B cell (primary cell): ENCODE measurements around the gene PCK2. TPM values are rescaled to one million over a fixed set of nuclear protein-coding genes. Genes with fewer than 3 reads are reported as not detected.
A peak's percentile ranks its signal among the peaks of the same experiment; 100 is the strongest.

Source experiments
- ATAC-seq: fragments of 200-7000 bp; cut with Tn5 transposase; one replicate; pipeline ENCODE4 v1.10.0; 2021; ENCODE audit warnings: low read depth, mild to moderate bottlenecking, moderate number of reproducible peaks, moderate library complexity
- CTCF ChIA-PET: fragments of 350-600 bp; sonication (Branson Sonifier 250); formaldehyde crosslinking; loops from one replicate; lab custom pipeline; 2021; ENCODE audit warnings: antibody characterized with exemption, inconsistent platforms; lab: Charles Lee
- POLR2A ChIA-PET: fragments of 350-600 bp; sonication (Branson Sonifier 250); formaldehyde crosslinking; loops from one replicate; lab custom pipeline; 2021; ENCODE audit warnings: antibody characterized with exemption; lab: Charles Lee
- DNase-seq: peaks from one replicate; pipeline ENCODE4 v3.0.0; 2013
- H2AFZ ChIP-seq: 2 replicates; pipeline ENCODE4 v1.6.1; 2012; ENCODE audit warnings: mild to moderate bottlenecking, low read depth, low read length; ENCODE audit not compliant: insufficient read depth, poor library complexity, severe bottlenecking
- H3K27ac ChIP-seq, 2 donors: 1 replicate in 1 of 2; 2 replicates in 1 of 2; pipeline ENCODE4 v1.5.1; 2012 to 2013; ENCODE audit warnings: low read length in 2 of 2, mild to moderate bottlenecking in 2 of 2, moderate library complexity in 1 of 2
- H3K27me3 ChIP-seq, 4 experiments: fragments of 200-600 bp in 1 of 4; sonication (generic) in 1 of 4; replicated peaks in 1 of 4; 1 replicate in 2 of 4; 2 replicates in 2 of 4; pipeline versions ENCODE4 v1.6.1 to v1.7.0; 2013 to 2016; ENCODE audit warnings: low read length in 3 of 4, mild to moderate bottlenecking in 2 of 4, mixed read lengths in 1 of 4, moderate library complexity in 1 of 4; ENCODE audit not compliant: insufficient read depth in 4 of 4, control insufficient read depth in 3 of 4; ENCODE audit errors: control extremely low read depth in 1 of 4
- H3K36me3 ChIP-seq, 2 experiments: replicated peaks in 1 of 2; 1 replicate in 1 of 2; 2 replicates in 1 of 2; pipeline versions ENCODE4 v1.6.1 to v1.7.1; 2013; ENCODE audit warnings: low read length in 1 of 2; ENCODE audit not compliant: insufficient read depth in 2 of 2, control insufficient read depth in 1 of 2; ENCODE audit errors: control extremely low read depth in 1 of 2, extremely low read depth in 1 of 2
- H3K4me1 ChIP-seq, 2 donors: fragments of 200-600 bp in 1 of 2; sonication (generic) in 1 of 2; 1 replicate in 1 of 2; 2 replicates in 1 of 2; pipeline versions ENCODE4 v1.5.1 to v1.6.1; 2013 to 2017; ENCODE audit warnings: low read length in 2 of 2; ENCODE audit not compliant: control insufficient read depth in 2 of 2, insufficient read depth in 2 of 2
- H3K4me2 ChIP-seq: replicated peaks from 2 replicates; pipeline ENCODE3; 2012; ENCODE audit warnings: mild to moderate bottlenecking, low read depth, low read length; ENCODE audit not compliant: poor library complexity, severe bottlenecking
- H3K4me3 ChIP-seq, 5 experiments: fragments of 200-600 bp in 1 of 5; sonication (generic) in 1 of 5; 1 replicate in 3 of 5; 2 replicates in 2 of 5; pipeline versions ENCODE4 v1.5.1 to v1.7.0; 2011 to 2016; ENCODE audit warnings: low read length in 4 of 5, mild to moderate bottlenecking in 4 of 5, low read depth in 2 of 5, control low read depth in 1 of 5, moderate library complexity in 1 of 5; ENCODE audit not compliant: insufficient read depth in 1 of 5; ENCODE audit errors: control extremely low read depth in 1 of 5, extremely low read depth in 1 of 5
- H3K79me2 ChIP-seq: fragments of 200-600 bp; sonication (generic); one replicate; pipeline ENCODE4 v1.6.0; 2016; ENCODE audit warnings: low read length; ENCODE audit not compliant: control insufficient read depth, insufficient read depth
- H3K9ac ChIP-seq: fragments of 200-600 bp; sonication (generic); 2 replicates; pipeline ENCODE4 v1.6.1; 2017; ENCODE audit warnings: mild to moderate bottlenecking, low read length, moderate library complexity
- H3K9me3 ChIP-seq, 3 donors: one replicate each; pipeline versions ENCODE4 v1.6.1 to v1.7.1; 2013; ENCODE audit warnings: low read length in 2 of 3; ENCODE audit not compliant: control insufficient read depth in 2 of 3, insufficient read depth in 1 of 3; ENCODE audit errors: control extremely low read depth in 1 of 3
- H4K20me1 ChIP-seq: 2 replicates; pipeline ENCODE4 v1.6.0; 2012; ENCODE audit warnings: mild to moderate bottlenecking, low read length; ENCODE audit not compliant: insufficient read depth, control insufficient read depth, poor library complexity, severe bottlenecking
- H3K27ac Mint-ChIP-seq: one replicate; pipeline ENCODE4 v1.8.0; 2021; ENCODE audit warnings: mixed read lengths
- H3K27me3 Mint-ChIP-seq: one replicate; pipeline ENCODE4 v1.8.0; 2021; ENCODE audit warnings: mixed read lengths
- H3K4me1 Mint-ChIP-seq: one replicate; pipeline ENCODE4 v1.8.0; 2021; ENCODE audit warnings: mixed read lengths
- H3K4me3 Mint-ChIP-seq: one replicate; pipeline ENCODE4 v1.8.0; 2021; ENCODE audit warnings: mixed read lengths
- H3K9me3 Mint-ChIP-seq: one replicate; pipeline ENCODE4 v1.8.0; 2022; ENCODE audit warnings: mixed read lengths; ENCODE audit not compliant: insufficient read depth
- CTCF ChIP-seq: fragments of 200-600 bp; IDR thresholded peaks from one replicate; pipeline ENCODE4 v1.8.0; 2022; ENCODE audit warnings: antibody characterized with exemption, mild to moderate bottlenecking
- EZH2 ChIP-seq: IDR thresholded peaks from 2 replicates; pipeline ENCODE4 v1.6.1; 2012; ENCODE audit warnings: borderline replicate concordance, low read depth, mild to moderate bottlenecking, moderate library complexity, low read length; ENCODE audit not compliant: insufficient read depth, poor library complexity, severe bottlenecking
- WGBS: methylation state at CpG from one replicate; pipeline ENCODE4 v1.1.5; 2013; ENCODE audit warnings: missing lambda C conversion rate; ENCODE audit not compliant: insufficient coverage; 5-methylcytosine and 5-hydroxymethylcytosine counted together
- intact Hi-C: fragments of 100-400 bp; cut with micrococcal nuclease; formaldehyde crosslinking; loops from one replicate; pipeline ENCODE4 v1.10.0; 2022
- polyA plus RNA-seq: library from polyadenylated mRNA; depleted of rRNA; stranded (reverse); fragments of >200 nt; gene quantifications from 2 replicates; pipeline ENCODE4 v1.2.3, GENCODE V29; 2012
- total RNA-seq, 2 donors: library from RNA; stranded (reverse); fragments of 120-200 nt in 1 of 2; gene quantifications; 1 replicate in 1 of 2; 2 replicates in 1 of 2; pipeline versions ENCODE4 v1.2.3 to v1.2.4, GENCODE V29; 2013 to 2022

The PCK2 gene
- total and polyA plus RNA-seq, 2 donors (not counting 1 experiment from before 2014, with no cell fraction given): 40.4 to 58.4 TPM

GRCh38 chr14:24116128-24116814 is 22.2 kb downstream of the PCK2 start:
- DNase-seq (no peak), ATAC-seq (no peak)
- Mint-ChIP-seq H3K9me3 (no peaks in the 10 kb centered on the region), H3K4me1 (peaks cover 26% of the 10 kb centered on the region), H3K4me3 (peak overlapping the region; percentile 93), H3K27ac (no peak overlapping the region), H3K27me3 (no peaks in the 10 kb centered on the region)
- Histone ChIP-seq H3K4me3 (peak overlapping the region in 3 of 5 experiments; percentile 88 to 99 (median 91)), H3K9ac (peak overlapping the region; percentile 98), H3K79me2 (peaks cover 30% of the 10 kb centered on the region), H3K4me2 (peak overlapping the region; percentile 95), H3K27ac (peak overlapping the region in 1 of 2 donors; percentile 100), H3K36me3 (peaks cover 5 to 44% of the 10 kb centered on the region in 2 experiments), H3K9me3 (no peaks in the 10 kb centered on the region), H4K20me1 (peaks cover 13% of the 10 kb centered on the region), H3K27me3 (no peaks in the 10 kb centered on the region), H3K4me1 (peaks cover 17 to 25% of the 10 kb centered on the region in 2 donors), H2AFZ (no peak overlapping the region)
- 93% methylated on average over 3 of the region's 6 CpGs for WGBS
- ChIA-PET CTCF (interaction anchor here (1.1 to 4.1 kb wide), 11 partner anchors 9 to 192 kb away, joined by 3 to 37 read pairs (median 5); partner anchors contain the start of genes CIDEB, EMC9, IRF9 and PSME1), POLR2A (interaction anchor here (0.6 to 2.9 kb wide), 5 partner anchors 17 to 77 kb away, joined by 3 to 49 read pairs (median 5); partner anchors contain the start of gene PSME1)
- TF ChIP-seq CTCF (no peak), EZH2 (no peak)
- intact Hi-C loops: loop anchor here (10.0 kb wide), 1 partner anchor 561 kb away; the partner anchor contains the start of genes THTPA and ZFHX2

GRCh38 chr14:24117179-24117578 is 23.1 kb downstream of the PCK2 start:
- 100% methylated on average over 4 of the region's 6 CpGs for WGBS
- Histone ChIP-seq H3K36me3 (peaks cover 5 to 49% of the 10 kb centered on the region in 2 experiments), H3K4me2 (no peak overlapping the region), H3K9me3 (no peaks in the 10 kb centered on the region), H3K4me3 (no peak overlapping the region), H3K9ac (no peak overlapping the region), H3K27ac (no peak overlapping the region), H3K4me1 (peaks cover 17 to 25% of the 10 kb centered on the region in 2 donors), H3K79me2 (peaks cover 29% of the 10 kb centered on the region), H3K27me3 (no peaks in the 10 kb centered on the region), H4K20me1 (peaks cover 13% of the 10 kb centered on the region), H2AFZ (no peak overlapping the region)
- Mint-ChIP-seq H3K9me3 (no peaks in the 10 kb centered on the region), H3K4me1 (peaks cover 26% of the 10 kb centered on the region), H3K27ac (no peak overlapping the region), H3K4me3 (no peak overlapping the region), H3K27me3 (no peaks in the 10 kb centered on the region)
- TF ChIP-seq CTCF (no peak), EZH2 (no peak)
- ChIA-PET CTCF (interaction anchor here (1.2 to 4.1 kb wide), 6 partner anchors 8 to 191 kb away, joined by 3 to 28 read pairs (median 4); partner anchors contain the start of genes CIDEB, EMC9, PSME1 and PSME2), POLR2A (interaction anchor here (0.6 to 0.9 kb wide), 4 partner anchors 18 to 76 kb away, joined by 3 to 5 read pairs (median 4); partner anchors contain the start of gene PSME1)
- no peak for ATAC-seq
- intact Hi-C loops: loop anchor here (10.0 kb wide), 1 partner anchor 562 kb away; the partner anchor contains the start of genes THTPA and ZFHX2
- DNase-seq: no peak
